Naive thymus-derived CD4-positive, alpha-beta T cell (primary cell): Measurements from ENCODE around the gene DHRS7B. TPM values are rescaled to one million over a fixed set of nuclear protein-coding genes. Genes with fewer than 3 reads are reported as not detected.
A peak's percentile ranks its signal among the peaks of the same experiment; 100 is the strongest.

Experiments used
- ATAC-seq: fragments of 150-1000 bp; cut with Tn5 transposase; 2 replicates; pipeline ENCODE4 v1.10.0; 2021; ENCODE audit warnings: mild to moderate bottlenecking, moderate library complexity
- CTCF ChIA-PET: fragments of 350-600 bp; sonication (Branson Sonifier 250); formaldehyde crosslinking; loops from one replicate; lab custom pipeline; 2021; ENCODE audit warnings: antibody characterized with exemption; lab: Charles Lee
- POLR2A ChIA-PET: fragments of 350-600 bp; sonication (Branson Sonifier 250); formaldehyde crosslinking; loops from one replicate; lab custom pipeline; 2021; ENCODE audit warnings: antibody characterized with exemption, inconsistent platforms; lab: Charles Lee
- DNase-seq, 9 donors: peaks; one replicate each; pipeline versions ENCODE4 v3.0.0 to v3.0.0-alpha.2; 2020 to 2022; ENCODE audit warnings: mixed read lengths in 1 of 9
- H3K27ac ChIP-seq: one replicate; pipeline ENCODE4 v1.7.0; 2013; ENCODE audit warnings: mild to moderate bottlenecking, low read depth, low read length, moderate library complexity
- H3K27me3 ChIP-seq, 2 donors: one replicate each; pipeline ENCODE4 v1.7.0; 2013; ENCODE audit warnings: low read length in 2 of 2, mild to moderate bottlenecking in 2 of 2, moderate library complexity in 2 of 2; ENCODE audit not compliant: control insufficient read depth in 2 of 2, insufficient read depth in 2 of 2
- H3K36me3 ChIP-seq, 3 experiments: 1 replicate in 2 of 3; 2 replicates in 1 of 3; pipeline ENCODE4 v1.7.0; 2013; ENCODE audit warnings: low read length in 3 of 3, mild to moderate bottlenecking in 3 of 3, moderate library complexity in 1 of 3; ENCODE audit not compliant: insufficient read depth in 3 of 3, control insufficient read depth in 2 of 3
- H3K4me1 ChIP-seq, 2 donors: one replicate each; pipeline ENCODE4 v1.7.0; 2013; ENCODE audit warnings: low read length in 2 of 2, mild to moderate bottlenecking in 2 of 2, moderate library complexity in 1 of 2; ENCODE audit not compliant: control insufficient read depth in 2 of 2, insufficient read depth in 2 of 2
- H3K4me3 ChIP-seq: 2 replicates; pipeline ENCODE4 v1.7.0; 2013; ENCODE audit warnings: mild to moderate bottlenecking, low read length
- H3K9me3 ChIP-seq, 3 experiments: 1 replicate in 2 of 3; 2 replicates in 1 of 3; pipeline ENCODE4 v1.7.0; 2013; ENCODE audit warnings: low read length in 3 of 3; ENCODE audit not compliant: control insufficient read depth in 2 of 3
- H3K27ac Mint-ChIP-seq, 9 donors: one replicate each; pipeline ENCODE4 v1.8.0; 2020 to 2022; ENCODE audit warnings: mixed read lengths in 9 of 9, mild to moderate bottlenecking in 8 of 9, moderate library complexity in 5 of 9, inconsistent platforms in 2 of 9
- H3K27me3 Mint-ChIP-seq, 5 donors: one replicate each; pipeline ENCODE4 v1.8.0; 2021 to 2022; ENCODE audit warnings: mixed read lengths in 5 of 5, mild to moderate bottlenecking in 1 of 5
- H3K36me3 Mint-ChIP-seq, 5 donors: one replicate each; pipeline ENCODE4 v1.8.0; 2020 to 2022; ENCODE audit warnings: mixed read lengths in 5 of 5, mild to moderate bottlenecking in 3 of 5, inconsistent platforms in 1 of 5
- H3K4me1 Mint-ChIP-seq, 7 donors: one replicate each; pipeline ENCODE4 v1.8.0; 2020 to 2022; ENCODE audit warnings: mixed read lengths in 7 of 7, mild to moderate bottlenecking in 3 of 7, inconsistent platforms in 1 of 7
- H3K4me3 Mint-ChIP-seq, 10 donors: one replicate each; pipeline ENCODE4 v1.8.0; 2020 to 2022; ENCODE audit warnings: mild to moderate bottlenecking in 10 of 10, mixed read lengths in 10 of 10, moderate library complexity in 6 of 10, inconsistent platforms in 2 of 10
- H3K9me3 Mint-ChIP-seq, 11 donors: one replicate each; pipeline ENCODE4 v1.8.0; 2020 to 2022; ENCODE audit warnings: mixed read lengths in 11 of 11, mild to moderate bottlenecking in 4 of 11, inconsistent platforms in 1 of 11, moderate library complexity in 1 of 11
- intact Hi-C, 2 donors: fragments of 100-400 bp; cut with micrococcal nuclease; formaldehyde crosslinking; loops; one replicate each; pipeline ENCODE4 v1.15.1; 2023
- polyA plus RNA-seq, 2 donors: library from polyadenylated mRNA; unstranded; fragments of 300-500 nt; fragmentation: Illumina TruSeq; gene quantifications; one replicate each; pipeline ENCODE4 v1.2.3, GENCODE V29; 2021
- total RNA-seq, 6 experiments: library from RNA in 5 of 6; stranded (reverse) in 5 of 6; gene quantifications; 1 replicate in 5 of 6; 2 replicates in 1 of 6; pipeline ENCODE4 v1.2.3 and lab custom pipeline; 2021 to 2026

The DHRS7B gene
- total and polyA plus RNA-seq, 7 experiments from 2014 or later: 5.9 to 15.1 (median 10.0) TPM

DNA sequence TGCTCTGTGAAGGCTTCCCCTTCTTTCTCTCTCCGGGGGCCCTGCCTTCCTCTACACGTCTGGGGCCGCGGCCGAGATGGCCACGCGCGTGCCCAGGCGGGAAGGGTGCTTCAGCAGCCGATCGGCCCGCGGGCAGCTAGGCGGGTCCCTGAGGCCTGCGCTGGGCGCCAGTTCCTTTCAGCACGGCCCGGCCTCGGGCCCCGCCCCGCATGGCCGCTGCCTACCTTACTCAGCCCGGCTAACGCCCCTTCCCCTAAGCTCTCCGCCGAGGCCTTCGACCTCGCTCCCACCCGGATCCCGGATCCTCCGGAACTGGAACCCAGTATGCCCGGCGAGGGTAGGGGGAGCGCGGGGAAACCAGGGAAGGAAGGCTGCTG, 86.9 kb downstream of the DHRS7B start:
- Mint-ChIP-seq H3K27ac (peak overlapping the region; percentile 84 to 96 (median 92)), H3K36me3 (peaks cover 0 to 4% (median 0%) of the 10 kb centered on the region in 5 donors), H3K4me1 (peaks cover 40 to 79% (median 55%) of the 10 kb centered on the region in 7 donors), H3K4me3 (peak overlapping the region; percentile 90 to 97 (median 92)), H3K9me3 (no peaks in the 10 kb centered on the region), H3K27me3 (no peaks in the 10 kb centered on the region)
- Histone ChIP-seq H3K36me3 (peaks cover 0 to 32% (median 0%) of the 10 kb centered on the region in 3 experiments), H3K4me3 (peak overlapping the region; percentile 93), H3K9me3 (no peaks in the 10 kb centered on the region), H3K4me1 (peaks cover 25 to 32% of the 10 kb centered on the region in 2 donors), H3K27me3 (no peaks in the 10 kb centered on the region), H3K27ac (peak overlapping the region; percentile 97)
- peak; percentile 2 for ATAC-seq
- ChIA-PET POLR2A (interaction anchor here (0.6 to 3.5 kb wide), 9 partner anchors 9 to 943 kb away, joined by 3 to 9 read pairs (median 4); partner anchors contain the start of genes DHRS7B, NATD1 and USP22), CTCF (interaction anchor here (0.9 to 1.0 kb wide), 2 partner anchors 171 to 244 kb away, joined by 3 read pairs; partner anchors contain the start of gene USP22)
- intact Hi-C loops: loop anchor here (1.0 to 2.0 kb wide), 10 partner anchors 40 to 338 kb away; partner anchors contain the start of genes DHRS7B (in 2 of the 2), MAP2K3 (in 2 of the 2), NATD1 (in 2 of the 2) and USP22 (in 2 of the 2)
- DNase-seq: peak in 4 of 9 donors; percentile 1 to 5 (median 4)

DNA sequence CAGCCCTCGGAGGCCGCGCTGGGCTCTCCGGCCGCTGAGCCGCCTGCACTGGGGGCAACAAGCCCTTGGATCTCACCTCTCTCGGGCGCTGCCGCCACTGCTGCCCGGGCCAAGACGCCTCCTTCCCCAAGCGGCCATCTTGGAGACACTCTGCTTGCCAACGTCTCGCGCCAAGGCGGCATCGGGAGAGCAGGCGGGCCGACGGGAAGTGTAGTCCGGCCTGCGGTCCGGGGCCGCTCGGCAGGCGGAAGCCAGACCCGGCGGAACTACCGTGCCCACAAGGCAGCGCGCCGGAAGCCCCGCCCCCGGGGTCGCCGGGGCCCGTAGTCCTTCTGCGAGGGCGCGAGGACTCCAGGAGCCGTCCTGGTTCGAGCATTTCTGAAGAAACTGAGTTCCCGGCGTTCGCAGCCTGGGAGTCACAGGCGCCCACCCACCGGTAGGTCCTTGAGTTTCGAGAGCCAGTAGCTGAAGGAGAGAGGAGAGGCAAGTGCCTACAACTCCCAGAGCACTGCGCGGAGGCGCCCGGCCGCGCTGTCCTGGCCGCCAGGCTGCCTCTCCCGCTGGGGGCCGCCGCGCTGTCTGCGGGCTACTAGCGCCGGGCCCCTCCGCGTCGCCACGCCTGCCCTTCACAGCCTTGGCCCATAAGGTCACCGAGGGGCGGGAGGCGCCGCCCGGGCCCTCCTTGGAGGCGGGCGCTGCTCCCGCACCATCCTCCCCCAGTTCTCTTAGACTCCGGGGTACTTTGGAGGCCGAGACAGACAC, 87.4 kb downstream of the DHRS7B start, which contains the start of gene TMEM11:
Gene TMEM11 (minus strand): TSS at position 147 of the 762 bp plus-strand sequence. CDS start 9 bp downstream, at position 138.
- Mint-ChIP-seq H3K27me3 (no peaks in the 10 kb centered on the region), H3K4me3 (peak within 1 kb of the TSS; percentile 90 to 97 (median 92)), H3K27ac (peak within 1 kb of the TSS; percentile 84 to 96 (median 92)), H3K9me3 (no peaks in the 10 kb centered on the region), H3K36me3 (peaks cover 0 to 4% (median 0%) of the 10 kb centered on the region in 5 donors), H3K4me1 (peaks cover 43 to 74% (median 53%) of the 10 kb centered on the region in 7 donors)
- Histone ChIP-seq H3K27ac (peak within 1 kb of the TSS; percentile 97), H3K27me3 (no peaks in the 10 kb centered on the region), H3K9me3 (no peaks in the 10 kb centered on the region), H3K4me1 (peaks cover 25 to 32% of the 10 kb centered on the region in 2 donors), H3K4me3 (peak within 1 kb of the TSS; percentile 93), H3K36me3 (peaks cover 0 to 26% (median 0%) of the 10 kb centered on the region in 3 experiments)
- DNase-seq (peak; percentile 91 to 97 (median 95)), ATAC-seq (peak; percentile 96)
- intact Hi-C loops: loop anchor here (1.0 to 2.0 kb wide), 10 partner anchors 39 to 337 kb away; partner anchors contain the start of genes DHRS7B (in 2 of the 2), MAP2K3 (in 2 of the 2), NATD1 (in 2 of the 2) and USP22 (in 2 of the 2)
- ChIA-PET CTCF (interaction anchor here (0.6 to 1.5 kb wide), 4 partner anchors 21 to 171 kb away, joined by 3 to 4 read pairs (median 3); partner anchors contain the start of gene USP22), POLR2A (interaction anchor here (0.7 to 3.5 kb wide), 9 partner anchors 10 to 171 kb away, joined by 3 to 9 read pairs (median 6); partner anchors contain the start of genes DHRS7B, NATD1 and USP22)

DNA sequence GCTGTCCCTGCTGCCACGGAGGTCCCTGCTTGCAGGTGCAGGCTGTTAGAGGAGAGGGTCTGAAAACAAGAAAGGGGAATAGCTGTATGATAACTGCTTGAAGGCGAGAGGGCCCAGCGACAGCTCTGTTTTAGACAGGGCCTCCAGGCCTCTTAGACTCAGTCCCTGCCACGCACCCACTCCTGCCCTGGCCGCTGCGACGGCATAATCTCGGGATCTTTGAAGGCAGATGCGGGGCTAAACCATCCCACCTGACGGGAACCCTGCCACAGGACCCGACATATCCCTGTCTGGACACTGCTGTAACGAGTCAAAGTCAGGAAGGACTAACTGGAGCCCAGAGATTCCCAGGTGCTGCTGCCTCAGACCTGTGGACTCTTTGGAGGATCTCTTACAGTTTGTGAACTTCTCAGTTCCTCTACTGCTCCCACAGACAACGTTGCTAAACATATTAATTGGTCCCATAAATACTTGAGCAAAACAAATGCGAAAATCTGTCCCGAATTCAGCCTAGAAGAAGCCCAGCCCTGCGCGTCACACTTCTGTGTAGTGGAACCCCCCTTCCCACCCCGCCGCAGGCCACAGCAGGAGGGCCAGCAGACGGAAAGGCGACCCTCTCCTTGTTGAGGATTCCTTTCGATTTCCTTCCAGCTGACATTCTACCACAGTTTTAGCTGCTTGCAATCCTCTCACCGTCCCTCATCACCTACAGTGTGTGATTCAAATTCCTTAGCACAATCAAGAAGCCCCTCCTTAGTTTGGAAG, 88.2 kb downstream of the DHRS7B start:
- Histone ChIP-seq H3K27ac (peak overlapping the region; percentile 97), H3K4me1 (peaks cover 25 to 32% of the 10 kb centered on the region in 2 donors), H3K36me3 (peaks cover 0 to 18% (median 0%) of the 10 kb centered on the region in 3 experiments), H3K27me3 (no peaks in the 10 kb centered on the region), H3K9me3 (no peaks in the 10 kb centered on the region), H3K4me3 (peak overlapping the region; percentile 93)
- H3K27ac Mint-ChIP-seq: peak overlapping the region; percentile 75 to 93 (median 90)
- no peaks in the 10 kb centered on the region for H3K9me3 Mint-ChIP-seq
- CTCF ChIA-PET: interaction anchor here (0.6 to 1.5 kb wide), 5 partner anchors 21 to 172 kb away, joined by 3 to 4 read pairs (median 3); partner anchors contain the start of gene USP22
- peaks cover 43 to 70% (median 53%) of the 10 kb centered on the region in 7 donors for H3K4me1 Mint-ChIP-seq
- peaks cover 0 to 4% (median 0%) of the 10 kb centered on the region in 5 donors for H3K36me3 Mint-ChIP-seq
- H3K4me3 Mint-ChIP-seq: peak overlapping the region; percentile 90 to 97 (median 92)
- no peaks in the 10 kb centered on the region for H3K27me3 Mint-ChIP-seq
- no peak for ATAC-seq
- POLR2A ChIA-PET: interaction anchor here (1.0 to 3.5 kb wide), 4 partner anchors 11 to 88 kb away, joined by 4 to 9 read pairs (median 6); partner anchors contain the start of genes DHRS7B and NATD1
- intact Hi-C loops: loop anchor here (1.0 to 2.0 kb wide), 10 partner anchors 38 to 336 kb away; partner anchors contain the start of genes DHRS7B (in 2 of the 2), MAP2K3 (in 2 of the 2), NATD1 (in 2 of the 2) and USP22 (in 2 of the 2)
- DNase-seq: peak in 1 of 9 donors; percentile 19

DNA sequence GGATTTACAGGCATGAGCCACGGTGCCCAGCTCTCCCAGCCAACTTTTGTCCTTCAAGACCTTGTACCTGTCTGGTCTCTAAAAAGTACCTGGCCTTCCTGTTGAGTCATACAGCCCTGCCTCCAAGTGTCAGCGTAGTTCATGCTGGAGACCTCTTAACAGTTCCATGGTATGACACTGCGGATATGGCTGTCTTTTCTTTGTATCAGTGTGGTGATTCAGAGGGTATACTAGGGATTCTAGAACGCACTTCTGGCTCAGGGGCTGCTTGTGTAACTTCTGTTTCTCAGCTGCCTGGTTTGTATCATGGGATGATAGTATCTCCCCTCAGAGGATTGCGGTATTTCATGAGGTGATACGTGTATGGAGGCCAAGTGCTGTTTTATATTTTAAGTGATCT, 89.2 kb downstream of the DHRS7B start:
- DNase-seq (no peak), ATAC-seq (no peak)
- Mint-ChIP-seq H3K4me3 (peak overlapping the region; percentile 90 to 97 (median 92)), H3K9me3 (no peaks in the 10 kb centered on the region), H3K36me3 (peaks cover 0 to 5% (median 0%) of the 10 kb centered on the region in 5 donors), H3K27ac (peak overlapping the region in 8 of 9 donors; percentile 33 to 93 (median 90)), H3K4me1 (peaks cover 41 to 60% (median 43%) of the 10 kb centered on the region in 7 donors), H3K27me3 (no peaks in the 10 kb centered on the region)
- intact Hi-C loops: loop anchor here in 1 of 2 donors (2.0 kb wide), 2 partner anchors 97 to 295 kb away; no protein-coding TSS in a partner anchor
- H3K36me3 ChIP-seq: peaks cover 0 to 9% (median 0%) of the 10 kb centered on the region in 3 experiments
- H3K4me3 ChIP-seq: no peak overlapping the region
- H3K9me3 ChIP-seq: no peaks in the 10 kb centered on the region
- H3K27me3 ChIP-seq: no peaks in the 10 kb centered on the region
- H3K4me1 ChIP-seq: peaks cover 25 to 32% of the 10 kb centered on the region in 2 donors
- no peak overlapping the region for H3K27ac ChIP-seq
- ChIA-PET POLR2A (no interaction called here), CTCF (interaction anchor here (0.7 to 1.5 kb wide), 2 partner anchors 70 to 231 kb away, joined by 3 to 5 read pairs; no protein-coding TSS in a partner anchor)

DNA sequence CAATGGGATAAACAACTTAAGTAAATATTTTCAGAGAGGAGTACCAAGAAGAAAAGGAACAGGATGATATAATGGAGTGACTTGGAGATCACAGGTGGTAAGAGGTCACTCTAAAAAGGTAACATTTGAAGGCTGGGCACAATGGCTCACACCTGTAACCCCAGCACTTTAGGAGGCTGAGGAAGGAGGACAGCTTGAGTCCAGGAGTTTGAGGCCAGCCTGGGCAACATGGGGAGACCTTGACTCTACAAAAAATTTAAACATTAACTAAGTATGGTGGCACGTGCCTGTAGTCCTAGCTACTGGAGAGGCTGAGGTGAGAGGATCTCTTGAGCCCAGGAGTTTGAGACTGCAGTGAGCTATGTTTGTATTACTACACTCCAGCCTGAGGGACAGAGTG, 90.6 kb downstream of the DHRS7B start:
- intact Hi-C loops: no loop called here
- H3K36me3 ChIP-seq: peaks cover 0 to 8% (median 0%) of the 10 kb centered on the region in 3 experiments
- ChIA-PET POLR2A (no interaction called here), CTCF (interaction anchor here (0.9 kb wide), 1 partner anchor 98 kb away, joined by 3 read pairs; no protein-coding TSS in a partner anchor)
- Mint-ChIP-seq H3K27ac (peak overlapping the region in 1 of 9 donors; percentile 20), H3K4me1 (peaks cover 28 to 46% (median 34%) of the 10 kb centered on the region in 7 donors), H3K27me3 (no peaks in the 10 kb centered on the region), H3K4me3 (peak overlapping the region in 2 of 10 donors; percentile 16 to 25), H3K36me3 (peaks cover 0 to 16% (median 4%) of the 10 kb centered on the region in 5 donors), H3K9me3 (peaks cover 0 to 2% (median 0%) of the 10 kb centered on the region in 11 donors)
- ATAC-seq (no peak), DNase-seq (no peak)
- peaks cover 16 to 20% of the 10 kb centered on the region in 2 donors for H3K4me1 ChIP-seq
- H3K9me3 ChIP-seq: no peaks in the 10 kb centered on the region
- no peak overlapping the region for H3K27ac ChIP-seq
- no peaks in the 10 kb centered on the region for H3K27me3 ChIP-seq
- H3K4me3 ChIP-seq: no peak overlapping the region
